Mammary epithelial cell (primary cell): ENCODE data around the gene NTN1.

ENCODE experiments used
- EZH2 ChIP-seq: IDR thresholded peaks from 2 replicates; pipeline ENCODE4 v1.6.1; 2012; ENCODE audit warnings: low read length, inconsistent platforms, borderline replicate concordance
- TF ChIP-seq, protein P1 (sequence below), 2 donors: IDR thresholded peaks in 1 of 2; conservative IDR thresholded peaks in 1 of 2; 2 replicates each; pipeline ENCODE4 v1.5.1; 2011 to 2012; ENCODE audit warnings: inconsistent platforms in 2 of 2, low read length in 2 of 2, mild to moderate bottlenecking in 2 of 2, control low read depth in 1 of 2, low read depth in 1 of 2; ENCODE audit not compliant: insufficient read depth in 1 of 2; ENCODE audit errors: extremely low read depth in 1 of 2

DNA sequence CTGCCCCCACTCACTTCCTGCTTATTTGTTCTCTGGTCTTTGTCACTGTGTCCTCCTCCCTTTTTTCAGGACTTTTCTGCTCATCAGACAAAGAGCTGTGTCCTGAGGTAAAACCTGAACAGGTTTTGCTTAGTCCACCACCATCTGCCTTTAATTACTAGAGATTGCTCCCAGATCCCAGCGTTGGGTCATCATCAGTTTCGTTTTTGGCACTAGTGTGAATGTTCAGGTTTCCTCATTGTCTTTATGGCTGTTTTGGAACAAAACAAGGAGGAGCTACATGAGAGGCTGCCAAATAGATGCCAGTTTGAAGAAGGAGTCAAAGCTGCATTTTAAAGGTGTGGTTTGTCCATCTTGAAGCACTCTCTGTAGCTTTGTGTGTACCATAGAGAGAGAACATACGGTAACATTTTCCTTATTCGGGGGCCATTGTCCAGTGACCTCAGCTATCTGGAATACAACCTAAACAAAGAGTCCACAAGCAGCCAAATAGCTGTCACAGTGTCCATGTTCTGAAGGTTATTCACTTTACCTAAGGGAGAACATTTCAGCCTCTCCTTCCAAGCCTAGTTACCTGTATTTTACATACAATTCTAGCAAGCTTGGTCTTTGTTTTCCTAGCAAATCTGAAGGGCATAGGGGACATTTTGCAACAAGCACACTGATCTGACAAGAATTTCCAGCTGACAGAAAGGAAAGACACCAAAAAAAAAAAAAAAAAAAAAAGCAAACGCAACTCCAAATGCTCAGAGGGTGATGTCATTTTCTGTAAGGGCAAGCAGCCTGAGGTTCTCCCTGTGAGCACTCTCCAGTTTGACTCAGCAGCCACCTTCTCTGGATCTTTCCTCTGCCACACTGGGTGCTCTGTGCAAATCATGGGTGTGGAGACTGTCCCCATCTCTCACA, 196.1 kb downstream of the NTN1 start:
- TF ChIP-seq, protein P1, sequence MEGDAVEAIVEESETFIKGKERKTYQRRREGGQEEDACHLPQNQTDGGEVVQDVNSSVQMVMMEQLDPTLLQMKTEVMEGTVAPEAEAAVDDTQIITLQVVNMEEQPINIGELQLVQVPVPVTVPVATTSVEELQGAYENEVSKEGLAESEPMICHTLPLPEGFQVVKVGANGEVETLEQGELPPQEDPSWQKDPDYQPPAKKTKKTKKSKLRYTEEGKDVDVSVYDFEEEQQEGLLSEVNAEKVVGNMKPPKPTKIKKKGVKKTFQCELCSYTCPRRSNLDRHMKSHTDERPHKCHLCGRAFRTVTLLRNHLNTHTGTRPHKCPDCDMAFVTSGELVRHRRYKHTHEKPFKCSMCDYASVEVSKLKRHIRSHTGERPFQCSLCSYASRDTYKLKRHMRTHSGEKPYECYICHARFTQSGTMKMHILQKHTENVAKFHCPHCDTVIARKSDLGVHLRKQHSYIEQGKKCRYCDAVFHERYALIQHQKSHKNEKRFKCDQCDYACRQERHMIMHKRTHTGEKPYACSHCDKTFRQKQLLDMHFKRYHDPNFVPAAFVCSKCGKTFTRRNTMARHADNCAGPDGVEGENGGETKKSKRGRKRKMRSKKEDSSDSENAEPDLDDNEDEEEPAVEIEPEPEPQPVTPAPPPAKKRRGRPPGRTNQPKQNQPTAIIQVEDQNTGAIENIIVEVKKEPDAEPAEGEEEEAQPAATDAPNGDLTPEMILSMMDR (conservative IDR thresholded peaks at IDR 0.05 in 1 of 2, IDR thresholded peaks at IDR 0.05 in 1 of 2; ENCODE audit: extremely low read depth in 1 of 2, insufficient read depth in 1 of 2, low read depth in 1 of 2, low read length in 2 of 2), result no peak
- no peak for TF ChIP-seq EZH2
